ENCODE data around the gene C12orf43. TPM values are rescaled to one million over a fixed set of nuclear protein-coding genes. Genes with fewer than 3 reads are reported as not detected.

Gene C12orf43
- total and polyA plus RNA-seq, 4 donors = 6.8 to 8.2 (median 7.6) TPM

DNA sequence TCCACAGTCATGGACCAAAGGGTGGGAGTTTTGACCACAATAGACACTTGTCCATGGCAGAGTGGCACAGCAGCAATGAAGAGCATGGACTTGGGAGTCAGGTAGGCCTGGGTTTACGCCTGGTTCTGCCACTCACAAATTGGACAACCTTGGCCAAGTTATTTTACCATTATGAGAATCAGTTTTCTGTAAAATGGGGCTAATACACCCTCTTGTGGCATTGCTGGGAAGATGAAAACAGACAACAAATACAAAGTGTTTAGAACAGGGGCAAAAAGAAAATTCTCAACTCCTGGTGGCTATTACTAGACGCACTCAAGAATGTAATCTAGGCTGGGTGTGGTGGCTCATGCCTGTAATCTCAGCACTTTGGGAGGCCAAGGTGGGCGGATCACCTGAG lies 2.6 kb downstream of the C12orf43 start:
- H3K9me3 ChIP-seq (ENCODE audit: control insufficient read depth in 4 of 4, low read length in 3 of 4) = no peaks in the 10 kb centered on the region
- peaks cover 0 to 15% (median 2%) of the 10 kb centered on the region in 4 donors for H3K36me3 ChIP-seq (ENCODE audit: control insufficient read depth in 4 of 4, insufficient read depth in 3 of 4, low read depth in 1 of 4, low read length in 3 of 4)
- WGBS = 88% methylated on average over 3 of the region's 3 CpGs
- no peak overlapping the region for H3K9ac ChIP-seq (ENCODE audit: low read depth in 1 of 2, low read length in 2 of 2)
- DNase-seq (ENCODE audit: low spot score) = no peak
- H3K27ac ChIP-seq (ENCODE audit: low read depth in 1 of 2, low read length in 2 of 2) = no peak overlapping the region
- peaks cover 0 to 23% (median 16%) of the 10 kb centered on the region in 4 donors for H3K4me1 ChIP-seq (ENCODE audit: control insufficient read depth in 4 of 4, insufficient read depth in 4 of 4, low read length in 3 of 4)
- no peaks in the 10 kb centered on the region for H3K27me3 ChIP-seq (ENCODE audit: control insufficient read depth in 4 of 4, insufficient read depth in 4 of 4, low read length in 3 of 4)
- TF ChIP-seq CTCF (IDR thresholded peaks at IDR 0.05; ENCODE audit: low read depth, low read length, missing input control) (peak; percentile 17), RAD21 (IDR thresholded peaks at IDR 0.05) (peak; percentile 38 to 54), SP1 (IDR thresholded peaks at IDR 0.05) (no peak)
- H3K4me3 ChIP-seq (ENCODE audit: low read depth in 1 of 3, low read length in 3 of 3) = no peak overlapping the region

DNA sequence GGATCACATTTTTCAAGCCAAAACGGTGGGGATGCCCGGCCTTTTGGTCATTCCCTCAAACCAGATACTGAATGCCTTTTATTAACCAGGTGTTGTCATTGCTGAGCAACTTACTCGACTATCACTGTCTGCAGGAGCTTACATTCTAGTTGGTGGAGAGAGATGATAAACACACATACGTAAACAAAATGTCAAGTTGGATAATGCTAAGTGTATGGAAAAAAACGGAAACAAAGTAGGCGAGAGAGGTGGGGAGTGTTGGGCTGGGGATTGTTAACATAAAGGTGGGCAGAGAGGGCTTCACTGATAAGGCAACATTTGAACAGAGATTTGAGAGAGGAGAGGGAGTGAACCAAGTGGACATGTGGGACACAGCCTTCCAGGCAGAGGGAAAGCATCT lies 4.5 kb downstream of the C12orf43 start:
- no peak for DNase-seq (ENCODE audit: low spot score)
- Histone ChIP-seq H3K9ac (ENCODE audit: low read depth in 1 of 2, low read length in 2 of 2) (no peak overlapping the region), H3K4me1 (ENCODE audit: control insufficient read depth in 4 of 4, insufficient read depth in 4 of 4, low read length in 3 of 4) (peaks cover 0 to 23% (median 16%) of the 10 kb centered on the region in 4 donors), H3K4me3 (ENCODE audit: low read depth in 1 of 3, low read length in 3 of 3) (no peak overlapping the region), H3K27me3 (ENCODE audit: control insufficient read depth in 4 of 4, insufficient read depth in 4 of 4, low read length in 3 of 4) (no peaks in the 10 kb centered on the region), H3K9me3 (ENCODE audit: control insufficient read depth in 4 of 4, low read length in 3 of 4) (no peaks in the 10 kb centered on the region), H3K27ac (ENCODE audit: low read depth in 1 of 2, low read length in 2 of 2) (no peak overlapping the region), H3K36me3 (ENCODE audit: control insufficient read depth in 4 of 4, insufficient read depth in 3 of 4, low read depth in 1 of 4, low read length in 3 of 4) (peaks cover 0 to 24% (median 6%) of the 10 kb centered on the region in 4 donors)
- 82% methylated on average over 6 of the region's 6 CpGs for WGBS
- no peak for TF ChIP-seq JUND (IDR thresholded peaks at IDR 0.05)
- no peak for TF ChIP-seq GABPA (IDR thresholded peaks at IDR 0.05 in 1 of 2, conservative IDR thresholded peaks at IDR 0.05 in 1 of 2)
- no peak for TF ChIP-seq MAX (IDR thresholded peaks at IDR 0.05)
- no peak for TF ChIP-seq FOXA1 (IDR thresholded peaks at IDR 0.05)
- TF ChIP-seq EGR1 (IDR thresholded peaks at IDR 0.05; ENCODE audit: low read depth in 2 of 2) = no peak
- no peak for TF ChIP-seq SP1 (IDR thresholded peaks at IDR 0.05)
- no peak for TF ChIP-seq ATF3 (IDR thresholded peaks at IDR 0.05)
- TF ChIP-seq TAF1 (conservative IDR thresholded peaks at IDR 0.05) = no peak
- no peak for TF ChIP-seq HNF4G (IDR thresholded peaks at IDR 0.05)
- TF ChIP-seq FOXA2 (IDR thresholded peaks at IDR 0.05) = no peak
- no peak for TF ChIP-seq RAD21 (IDR thresholded peaks at IDR 0.05)
- TF ChIP-seq RXRA (IDR thresholded peaks at IDR 0.05) = no peak
- no peak for TF ChIP-seq ZBTB33 (IDR thresholded peaks at IDR 0.05)
- no peak for TF ChIP-seq YY1 (IDR thresholded peaks at IDR 0.05)
- no peak for TF ChIP-seq NR2F2 (IDR thresholded peaks at IDR 0.05)
- TF ChIP-seq HNF4A (conservative IDR thresholded peaks at IDR 0.05) = no peak
- TF ChIP-seq CTCF (IDR thresholded peaks at IDR 0.05; ENCODE audit: low read depth, low read length, missing input control) = no peak
- TF ChIP-seq, protein P1, sequence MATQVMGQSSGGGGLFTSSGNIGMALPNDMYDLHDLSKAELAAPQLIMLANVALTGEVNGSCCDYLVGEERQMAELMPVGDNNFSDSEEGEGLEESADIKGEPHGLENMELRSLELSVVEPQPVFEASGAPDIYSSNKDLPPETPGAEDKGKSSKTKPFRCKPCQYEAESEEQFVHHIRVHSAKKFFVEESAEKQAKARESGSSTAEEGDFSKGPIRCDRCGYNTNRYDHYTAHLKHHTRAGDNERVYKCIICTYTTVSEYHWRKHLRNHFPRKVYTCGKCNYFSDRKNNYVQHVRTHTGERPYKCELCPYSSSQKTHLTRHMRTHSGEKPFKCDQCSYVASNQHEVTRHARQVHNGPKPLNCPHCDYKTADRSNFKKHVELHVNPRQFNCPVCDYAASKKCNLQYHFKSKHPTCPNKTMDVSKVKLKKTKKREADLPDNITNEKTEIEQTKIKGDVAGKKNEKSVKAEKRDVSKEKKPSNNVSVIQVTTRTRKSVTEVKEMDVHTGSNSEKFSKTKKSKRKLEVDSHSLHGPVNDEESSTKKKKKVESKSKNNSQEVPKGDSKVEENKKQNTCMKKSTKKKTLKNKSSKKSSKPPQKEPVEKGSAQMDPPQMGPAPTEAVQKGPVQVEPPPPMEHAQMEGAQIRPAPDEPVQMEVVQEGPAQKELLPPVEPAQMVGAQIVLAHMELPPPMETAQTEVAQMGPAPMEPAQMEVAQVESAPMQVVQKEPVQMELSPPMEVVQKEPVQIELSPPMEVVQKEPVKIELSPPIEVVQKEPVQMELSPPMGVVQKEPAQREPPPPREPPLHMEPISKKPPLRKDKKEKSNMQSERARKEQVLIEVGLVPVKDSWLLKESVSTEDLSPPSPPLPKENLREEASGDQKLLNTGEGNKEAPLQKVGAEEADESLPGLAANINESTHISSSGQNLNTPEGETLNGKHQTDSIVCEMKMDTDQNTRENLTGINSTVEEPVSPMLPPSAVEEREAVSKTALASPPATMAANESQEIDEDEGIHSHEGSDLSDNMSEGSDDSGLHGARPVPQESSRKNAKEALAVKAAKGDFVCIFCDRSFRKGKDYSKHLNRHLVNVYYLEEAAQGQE (IDR thresholded peaks at IDR 0.05) = no peak
